Erythroblast (primary cell): ENCODE measurements around the gene MS4A10.
"Not testable (repeated sequence)": the region's sequence is repeated elsewhere in the genome, so short reads cannot be mapped to it uniquely, and the experiment has no call there.

Experiments used
- DNase-seq, 2 experiments: peaks; one replicate each; lab custom pipeline; 2025; lab: John Stamatoyannopoulos, UW
- GATA1 ChIP-seq: IDR thresholded peaks from 2 replicates; pipeline ENCODE4 v1.6.1; 2011; ENCODE audit warnings: low read depth, mild to moderate bottlenecking, control low read depth, low read length, moderate library complexity
- POLR2A ChIP-seq: IDR thresholded peaks from 2 replicates; pipeline ENCODE4 v1.6.1; 2011; ENCODE audit warnings: mild to moderate bottlenecking, low read length

Gene MS4A10

DNA sequence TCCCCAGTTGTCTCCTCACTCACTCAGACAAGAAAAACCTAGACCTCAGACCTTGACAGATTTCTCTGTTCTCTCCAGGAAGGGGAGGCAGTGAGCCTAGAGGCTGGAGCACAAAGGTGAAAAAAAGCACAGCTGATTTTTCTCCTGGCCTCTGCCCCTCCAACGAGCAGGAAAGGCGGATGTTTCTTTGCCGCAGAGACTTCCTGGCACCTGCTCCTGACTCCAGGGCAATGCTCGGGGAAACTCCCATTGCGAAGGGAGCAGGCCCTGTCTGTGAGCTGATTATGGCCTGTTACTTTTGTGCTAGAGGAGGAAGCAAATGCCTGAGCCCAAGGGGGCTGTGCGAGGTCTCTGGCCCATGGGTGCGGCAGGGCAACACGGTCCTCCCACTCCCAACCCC lies 25.4 kb downstream of the MS4A10 start:
- TF ChIP-seq POLR2A: no peak
- no peak for TF ChIP-seq GATA1
- no peak for DNase-seq

GRCh38 chr11:60813324-60813723 lies 28.2 kb downstream of the MS4A10 start:
- no peak for DNase-seq
- TF ChIP-seq POLR2A (no peak), GATA1 (no peak)

- DNase-seq: no peak
- no peak for TF ChIP-seq GATA1
Measured at GRCh38 chr11:60814112-60814511, 29.0 kb downstream of the MS4A10 start.

DNA sequence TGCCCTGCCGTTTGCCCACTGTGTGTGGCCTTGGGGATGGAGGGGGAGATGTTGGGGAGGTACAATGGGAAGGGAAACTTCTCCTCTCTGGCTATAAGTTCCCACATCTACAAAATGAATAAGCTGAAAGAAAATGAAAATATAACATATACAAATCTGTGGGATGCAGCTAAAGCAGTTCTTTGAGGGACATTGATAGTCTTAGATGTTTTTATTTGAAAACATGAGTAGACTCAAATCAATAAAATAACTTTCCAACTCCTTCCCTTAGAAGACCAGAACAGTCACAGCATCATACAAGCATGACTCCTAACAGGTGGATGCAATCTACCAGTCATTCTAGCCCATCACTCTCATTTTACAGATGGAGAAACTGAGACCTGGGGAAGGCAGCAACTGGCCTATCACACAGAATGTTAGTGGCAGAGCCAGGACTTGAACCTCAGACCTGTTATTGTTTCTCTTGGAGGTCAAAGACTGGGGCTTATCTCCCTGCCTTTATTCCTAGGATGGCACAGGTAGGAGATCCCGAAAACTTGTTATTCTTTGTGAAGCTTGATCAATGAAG lies 31.5 kb downstream of the MS4A10 start:
- no peak for DNase-seq
- TF ChIP-seq POLR2A (no peak), GATA1 (no peak)

- TF ChIP-seq POLR2A (no peak), GATA1 (no peak)
- DNase-seq: no peak
Measured at GRCh38 chr11:60818057-60818456, 32.9 kb downstream of the MS4A10 start.

DNA sequence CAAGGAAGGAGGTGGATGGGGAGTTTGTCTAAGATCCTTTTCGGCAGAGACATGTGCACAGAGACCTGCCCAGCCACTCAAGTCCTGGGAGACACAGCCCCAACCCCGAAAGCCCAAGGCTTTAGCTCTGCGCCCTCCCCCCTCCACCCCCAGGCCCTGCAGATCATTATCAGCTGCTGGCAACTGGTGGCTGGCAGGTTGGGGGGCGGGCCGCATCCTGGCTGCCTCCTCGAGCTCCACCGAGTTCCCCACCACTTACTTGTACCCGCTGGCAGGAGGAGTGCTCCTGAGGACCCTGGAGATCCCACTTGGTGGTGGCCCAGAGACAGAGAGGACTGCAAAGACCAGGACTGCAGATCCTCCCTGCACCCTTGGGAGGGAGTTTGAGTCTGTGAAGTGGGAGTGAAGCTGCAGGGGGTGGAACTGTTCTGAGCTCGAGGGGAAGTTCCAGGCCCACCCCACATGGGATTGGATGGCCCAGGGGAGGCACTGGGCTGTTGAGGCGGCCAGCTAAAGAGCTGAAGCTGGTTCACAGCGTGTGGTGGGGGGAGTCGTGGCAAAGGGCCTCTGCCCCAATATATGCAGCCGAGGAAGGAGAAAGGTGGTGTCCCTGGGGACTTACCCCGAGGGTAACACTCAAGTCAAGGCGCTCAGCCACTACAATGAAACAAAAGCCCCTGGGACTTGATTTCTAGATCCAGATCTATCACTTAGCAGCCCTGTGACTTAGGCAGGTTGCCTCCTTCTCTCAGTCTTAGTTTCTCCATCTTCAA lies 36.9 kb downstream of the MS4A10 start:
- TF ChIP-seq POLR2A: no peak
- no peak for TF ChIP-seq GATA1
- DNase-seq: no peak

- DNase-seq: not testable (repeated sequence)
Measured at GRCh38 chr11:60823745-60824306, 38.7 kb downstream of the MS4A10 start.

GRCh38 chr11:60825118-60825517 lies 40.0 kb downstream of the MS4A10 start:
- TF ChIP-seq POLR2A: no peak
- DNase-seq: no peak

GRCh38 chr11:60825790-60826189 lies 40.7 kb downstream of the MS4A10 start:
- TF ChIP-seq POLR2A (no peak), GATA1 (no peak)
- no peak for DNase-seq

GRCh38 chr11:60830478-60831142 lies 45.5 kb downstream of the MS4A10 start:
- no peak for DNase-seq
- TF ChIP-seq GATA1: no peak
- TF ChIP-seq POLR2A: no peak

- DNase-seq: peak; percentile 78 to 89
- TF ChIP-seq POLR2A (no peak), GATA1 (no peak)
Measured at GRCh38 chr11:60831143-60831500, 46.0 kb downstream of the MS4A10 start.

DNA sequence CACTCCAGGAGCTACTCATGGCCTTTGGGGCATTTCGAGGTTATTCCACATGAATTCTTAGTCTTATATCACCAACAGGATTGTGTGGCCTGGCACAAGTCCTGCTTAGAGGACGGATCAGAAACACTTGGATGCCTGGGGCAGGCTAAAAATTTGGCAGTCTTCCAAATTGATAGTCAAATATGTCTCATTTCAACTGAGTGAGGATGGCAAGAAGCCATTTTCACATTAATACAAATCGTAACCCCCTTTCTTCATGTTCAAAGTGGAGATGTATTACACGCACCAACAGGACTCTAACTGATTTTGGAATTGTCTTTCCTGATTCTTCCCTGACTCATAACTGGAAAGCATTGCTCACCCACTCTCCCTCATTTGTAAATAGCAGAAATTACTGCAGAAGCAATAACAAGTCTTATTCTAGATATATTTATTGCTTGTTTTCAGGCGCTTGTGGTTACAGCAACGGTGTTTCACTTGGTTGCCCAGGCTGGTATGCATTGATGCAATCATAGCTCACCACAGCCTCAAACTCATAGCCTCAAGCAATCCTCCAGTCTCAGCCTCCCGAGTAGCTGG lies 46.5 kb downstream of the MS4A10 start:
- DNase-seq: no peak
- TF ChIP-seq GATA1 (no peak), POLR2A (no peak)

DNA sequence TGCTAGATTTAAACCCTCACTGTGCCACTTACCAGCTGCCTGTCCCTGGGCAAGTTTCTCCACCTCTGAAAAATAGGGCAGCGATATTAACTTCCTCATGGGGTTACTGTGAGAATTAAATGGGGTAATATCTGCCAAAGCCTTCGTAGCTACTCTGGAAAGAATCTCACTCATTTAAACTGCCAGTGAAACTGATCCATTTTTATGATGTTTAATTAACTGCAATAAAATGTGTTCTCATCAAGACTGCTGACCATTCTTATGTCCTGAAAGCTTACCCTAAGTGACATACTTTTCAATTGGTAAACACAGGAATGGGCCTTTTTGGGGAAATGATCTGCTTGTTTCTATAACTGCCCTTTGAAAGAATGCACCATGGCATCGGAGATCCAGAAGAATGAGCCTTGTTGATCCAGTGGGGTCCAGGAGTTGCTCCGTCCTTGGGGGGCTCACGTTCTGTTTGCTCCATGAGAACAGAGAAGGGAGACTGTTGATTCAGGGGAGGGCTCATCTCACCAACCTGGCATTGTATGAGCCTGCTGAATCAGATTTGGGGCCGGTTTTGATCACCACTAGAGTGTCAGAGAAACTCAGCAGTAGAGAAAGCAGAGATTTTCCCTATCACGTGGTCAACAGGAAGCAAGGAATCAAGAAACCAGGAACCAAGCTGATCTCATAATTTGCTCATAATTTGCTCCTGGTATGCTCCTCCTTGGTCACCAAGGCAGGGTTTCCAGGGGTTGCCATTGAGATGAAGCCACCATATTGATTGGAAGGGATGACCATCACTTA lies 49.8 kb downstream of the MS4A10 start:
- no peak for TF ChIP-seq POLR2A
- TF ChIP-seq GATA1: no peak
- DNase-seq: no peak
